Thymus (tissue), 14 donors: ENCODE data around the gene REXO5. TPM values are rescaled to one million over a fixed set of nuclear protein-coding genes. Genes with fewer than 3 reads are reported as not detected.
"Not testable (repeated sequence)": the region's sequence is repeated elsewhere in the genome, so short reads cannot be mapped to it uniquely, and the experiment has no call there.

Experiments
- DNase-seq, 9 donors: peaks; one replicate each; pipeline ENCODE4 v3.0.0-alpha.2; 2013; ENCODE audit warnings: low spot score in 9 of 9, low read depth in 6 of 9, missing footprints in 1 of 9
- H3K27ac ChIP-seq, 2 donors: one replicate each; pipeline ENCODE4 v1.5.1; 2013; ENCODE audit warnings: control low read depth in 1 of 2, low read depth in 1 of 2, low read length in 1 of 2, mild to moderate bottlenecking in 1 of 2, moderate library complexity in 1 of 2
- H3K27me3 ChIP-seq, 2 donors: one replicate each; pipeline ENCODE4 v1.5.1; 2013; ENCODE audit warnings: low read length in 1 of 2; ENCODE audit not compliant: control insufficient read depth in 2 of 2, insufficient read depth in 1 of 2
- H3K36me3 ChIP-seq, 2 donors: one replicate each; pipeline ENCODE4 v1.5.1; 2013; ENCODE audit warnings: low read length in 1 of 2, mild to moderate bottlenecking in 1 of 2, moderate library complexity in 1 of 2; ENCODE audit not compliant: control insufficient read depth in 2 of 2, insufficient read depth in 2 of 2
- H3K4me1 ChIP-seq, 2 donors: one replicate each; pipeline ENCODE4 v1.5.1; 2013; ENCODE audit warnings: low read length in 2 of 2; ENCODE audit not compliant: control insufficient read depth in 2 of 2, insufficient read depth in 2 of 2
- H3K4me3 ChIP-seq, 2 donors: one replicate each; pipeline ENCODE4 v1.5.1; 2013; ENCODE audit warnings: low read length in 2 of 2, control low read depth in 1 of 2, mild to moderate bottlenecking in 1 of 2
- H3K9me3 ChIP-seq, 2 donors: one replicate each; pipeline ENCODE4 v1.5.1; 2013; ENCODE audit warnings: low read length in 1 of 2, mild to moderate bottlenecking in 1 of 2; ENCODE audit not compliant: control insufficient read depth in 2 of 2, insufficient read depth in 1 of 2
- WGBS: extraction: QIAGEN DNeasy Blood & Tissue Kit; methylation state at CpG from one replicate; pipeline ENCODE4 v1.1.7; 2013; 5-methylcytosine and 5-hydroxymethylcytosine counted together
- long read RNA-seq, 10 donors: transcript quantifications; one replicate each; lab custom pipeline, GENCODE V29; 2026
- polyA plus RNA-seq: library from polyadenylated mRNA; stranded (reverse); fragments of 200-250 nt; gene quantifications from one replicate; pipeline ENCODE4 v1.2.3, GENCODE V29; 2013
- total RNA-seq: library from RNA; stranded (reverse); fragments of 120-200 nt; gene quantifications from one replicate; pipeline ENCODE4 v1.2.4, GENCODE V29; 2013
- donor health status: healthy.

Gene REXO5
- total RNA-seq (11.1 TPM), polyA plus RNA-seq (3.7 TPM)
- long read RNA-seq, donor 1 = 0 reads
- long read RNA-seq, donor 2 = 0 reads
- long read RNA-seq, donor 3, partial matches to known transcripts = 0 of 3 reads
- long read RNA-seq, donor 3, other reads (novel, unspliced or antisense) = 0 of 3 reads
- long read RNA-seq, donor 4 = 0 reads
- long read RNA-seq, donor 5 = 0 reads
- long read RNA-seq, donor 6 = 0 reads
- long read RNA-seq, donor 7, partial matches to known transcripts = 0 of 2 reads
- long read RNA-seq, donor 7, other reads (novel, unspliced or antisense) = 0 of 2 reads
- long read RNA-seq, donor 8 = 0 reads
- long read RNA-seq, donor 9 = 0 reads
- long read RNA-seq, donor 10, partial matches to known transcripts = 0 of 2 reads
- long read RNA-seq, donor 10, other reads (novel, unspliced or antisense) = 0 of 2 reads

- Histone ChIP-seq H3K4me3 (peak within 1 kb of the TSS; percentile 62 to 77), H3K36me3 (peaks cover 0 to 5% of the 10 kb centered on the region in 2 donors), H3K27me3 (no peaks in the 10 kb centered on the region), H3K27ac (peak within 1 kb of the TSS; percentile 82 to 96), H3K4me1 (peaks cover 12 to 13% of the 10 kb centered on the region in 2 donors), H3K9me3 (no peaks in the 10 kb centered on the region)
- WGBS = under 1% methylated on average over 74 of the region's 74 CpGs
- DNase-seq = peak; percentile 61 to 90 (median 73)
These were observed at the start of gene REXO5, which contains the start of gene ERI2 for GRCh38 chr16:20806168-20807050. REXO5 (plus strand) TSS chr16:20806527; CDS start chr16:20806954, 427 bp downstream. ERI2 (minus strand) TSS chr16:20806472; CDS start chr16:20806430, 42 bp downstream.

DNA sequence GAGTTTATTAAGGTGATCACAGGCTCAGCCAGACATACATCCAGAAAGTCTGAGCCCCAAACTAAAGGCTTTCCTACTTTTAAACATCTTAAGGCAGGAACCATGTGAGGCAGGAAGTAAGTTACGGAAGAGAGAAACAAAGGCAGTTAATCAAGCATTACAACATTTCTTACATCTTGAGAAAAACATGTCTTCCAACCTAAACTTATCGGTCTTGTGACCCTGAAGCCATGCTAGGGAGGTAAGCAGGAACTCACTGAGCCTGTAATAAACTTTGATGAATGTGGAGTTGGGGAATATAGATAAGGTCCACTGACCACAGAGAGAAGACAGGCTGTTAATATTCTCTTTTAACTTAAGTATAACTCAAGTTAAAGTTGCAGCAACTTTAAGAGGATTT lies 46.0 kb upstream of the REXO5 start:
- H3K27ac ChIP-seq = no peak overlapping the region
- H3K4me1 ChIP-seq = peaks cover 0 to 5% of the 10 kb centered on the region in 2 donors
- H3K36me3 ChIP-seq = no peaks in the 10 kb centered on the region
- no peak for DNase-seq
- no peaks in the 10 kb centered on the region for H3K9me3 ChIP-seq
- H3K27me3 ChIP-seq = no peaks in the 10 kb centered on the region
- 89% methylated on average over 2 of the region's 2 CpGs for WGBS
- no peak overlapping the region for H3K4me3 ChIP-seq

DNA sequence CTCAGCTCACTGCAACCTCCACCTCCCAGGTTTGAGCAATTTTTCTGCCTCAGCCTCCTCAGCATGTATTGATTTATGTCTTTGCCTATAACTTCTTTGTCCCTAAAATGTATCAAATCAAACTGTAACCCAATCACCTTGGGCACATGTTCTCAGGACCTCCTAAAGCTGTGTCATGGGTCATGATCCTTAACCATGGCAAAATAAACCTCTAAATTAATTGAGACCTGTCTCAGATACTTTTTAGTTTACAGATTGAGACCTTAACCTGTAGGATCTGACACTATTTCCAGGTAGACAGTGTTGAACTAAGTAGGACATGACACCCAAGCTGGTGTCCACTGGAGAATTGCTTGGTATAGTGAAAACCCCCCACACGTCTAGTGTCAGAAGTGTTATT lies 45.2 kb upstream of the REXO5 start:
- H3K27ac ChIP-seq = no peak overlapping the region

GRCh38 chr16:20762404-20763123 lies 43.8 kb upstream of the REXO5 start:
- H3K27me3 ChIP-seq = no peaks in the 10 kb centered on the region
- H3K36me3 ChIP-seq = no peaks in the 10 kb centered on the region
- DNase-seq = no peak
- H3K9me3 ChIP-seq = no peaks in the 10 kb centered on the region
- H3K4me1 ChIP-seq = peaks cover 0 to 5% of the 10 kb centered on the region in 2 donors
- 97% methylated on average over 3 of the region's 3 CpGs for WGBS
- no peak overlapping the region for H3K4me3 ChIP-seq
- no peak overlapping the region for H3K27ac ChIP-seq

More for the DNA sequence above, 45.2 kb upstream of the REXO5 start:
- Histone ChIP-seq H3K27me3 (no peaks in the 10 kb centered on the region), H3K36me3 (no peaks in the 10 kb centered on the region), H3K4me3 (no peak overlapping the region), H3K4me1 (peaks cover 0 to 5% of the 10 kb centered on the region in 2 donors), H3K9me3 (no peaks in the 10 kb centered on the region)
- DNase-seq = no peak
- 95% methylated on average over 1 of the region's 1 CpG for WGBS

DNA sequence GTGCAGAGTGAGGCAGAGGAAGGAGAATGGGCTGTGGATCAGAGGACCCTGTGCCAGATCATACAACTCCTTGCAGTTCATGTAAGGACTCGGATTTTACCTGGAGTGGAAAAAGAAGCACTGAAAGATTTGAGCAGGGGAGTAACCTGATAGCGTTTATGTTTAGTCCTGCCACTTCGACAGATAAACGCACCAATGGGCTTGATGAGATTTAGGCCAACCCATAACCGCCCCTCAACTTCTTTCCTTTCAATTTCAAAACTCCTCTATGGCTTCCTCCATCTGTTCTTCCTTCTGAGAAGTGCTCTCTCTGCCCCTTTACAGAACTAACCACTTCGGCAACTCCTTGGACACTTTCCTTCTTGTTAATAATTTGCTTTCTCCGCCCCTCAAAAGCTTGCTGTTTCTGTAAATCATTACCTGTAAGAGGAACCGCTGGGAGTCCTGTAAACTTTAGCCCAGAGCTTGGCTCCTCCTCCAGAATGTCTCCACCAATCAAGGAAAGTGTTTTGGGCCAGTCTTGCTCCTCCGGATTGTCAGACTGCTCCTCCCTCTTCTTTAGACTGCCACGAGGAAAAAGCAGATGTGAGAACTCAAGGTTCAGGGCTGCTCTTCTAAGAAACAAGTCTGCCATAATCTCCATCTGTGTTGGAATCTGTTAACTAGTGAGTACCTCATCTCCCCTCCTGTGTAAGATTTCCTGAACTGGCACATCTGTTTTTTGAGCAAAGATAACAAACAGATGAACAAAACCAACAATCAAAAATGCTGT lies 42.7 kb upstream of the REXO5 start, which contains the start of gene ACSM3:
Gene ACSM3 (plus strand): TSS at position 554 of the 772 bp plus-strand sequence. CDS start 6,021 bp downstream, outside the sequence.
- H3K4me1 ChIP-seq = peaks cover 0 to 5% of the 10 kb centered on the region in 2 donors
- no peaks in the 10 kb centered on the region for H3K36me3 ChIP-seq
- peak within 1 kb of the TSS; percentile 51 to 87 for H3K27ac ChIP-seq
- 7% methylated on average over 10 of the region's 10 CpGs for WGBS
- H3K9me3 ChIP-seq = no peaks in the 10 kb centered on the region
- peak within 1 kb of the TSS in 1 of 2 donors; percentile 61 for H3K4me3 ChIP-seq
- H3K27me3 ChIP-seq = no peaks in the 10 kb centered on the region
- DNase-seq = peak in 8 of 9 donors; percentile 36 to 80 (median 54)

DNA sequence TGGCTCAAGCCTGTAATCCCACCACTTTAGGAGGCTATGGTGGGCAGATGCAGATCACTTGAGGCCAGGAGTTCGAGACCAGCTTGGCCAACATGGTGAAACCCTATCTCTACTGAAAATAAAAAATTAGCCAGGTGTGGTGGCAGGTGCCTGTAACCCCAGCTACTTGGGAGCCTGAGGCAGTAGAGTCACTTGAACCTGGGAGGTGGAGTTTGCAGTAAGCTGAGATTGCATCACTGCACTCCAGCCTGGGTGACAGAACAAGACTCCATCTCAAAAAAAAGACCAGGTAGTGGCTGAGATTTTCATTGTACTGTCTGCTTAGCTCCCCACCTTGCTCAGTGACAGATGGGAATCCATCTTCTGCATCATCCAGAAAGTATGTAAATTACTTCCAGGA lies 41.9 kb upstream of the REXO5 start:
- DNase-seq, H3K9me3 ChIP-seq, H3K4me3 ChIP-seq, H3K27ac ChIP-seq, H3K36me3 ChIP-seq, H3K27me3 ChIP-seq, H3K4me1 ChIP-seq: not testable (repeated sequence)
- WGBS = 94% methylated on average over 1 of the region's 1 CpG

DNA sequence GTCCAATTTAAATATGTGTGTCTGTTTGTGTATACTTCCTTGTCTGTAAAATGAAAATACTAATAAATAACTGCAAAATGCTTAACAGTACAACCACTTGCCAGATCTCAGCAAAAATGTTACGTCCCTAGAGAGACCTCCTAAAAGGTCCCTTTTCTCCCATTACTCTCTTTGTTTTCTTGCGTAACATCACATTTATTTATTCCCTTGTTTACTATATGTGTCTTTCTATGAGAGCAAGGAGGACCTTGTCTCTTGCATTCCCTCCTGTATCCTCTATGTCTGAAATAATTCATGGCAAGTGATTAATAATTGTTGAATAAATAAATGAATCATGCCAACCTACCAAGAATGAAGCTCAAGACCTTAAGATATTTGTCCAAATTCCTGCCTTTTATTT lies 40.6 kb upstream of the REXO5 start:
- peaks cover 0 to 5% of the 10 kb centered on the region in 2 donors for H3K4me1 ChIP-seq
- no peaks in the 10 kb centered on the region for H3K9me3 ChIP-seq
- H3K4me3 ChIP-seq = no peak overlapping the region
- H3K27ac ChIP-seq = no peak overlapping the region
- WGBS = 97% methylated on average over 2 of the region's 2 CpGs
- no peak for DNase-seq
- no peaks in the 10 kb centered on the region for H3K27me3 ChIP-seq
- no peaks in the 10 kb centered on the region for H3K36me3 ChIP-seq

DNA sequence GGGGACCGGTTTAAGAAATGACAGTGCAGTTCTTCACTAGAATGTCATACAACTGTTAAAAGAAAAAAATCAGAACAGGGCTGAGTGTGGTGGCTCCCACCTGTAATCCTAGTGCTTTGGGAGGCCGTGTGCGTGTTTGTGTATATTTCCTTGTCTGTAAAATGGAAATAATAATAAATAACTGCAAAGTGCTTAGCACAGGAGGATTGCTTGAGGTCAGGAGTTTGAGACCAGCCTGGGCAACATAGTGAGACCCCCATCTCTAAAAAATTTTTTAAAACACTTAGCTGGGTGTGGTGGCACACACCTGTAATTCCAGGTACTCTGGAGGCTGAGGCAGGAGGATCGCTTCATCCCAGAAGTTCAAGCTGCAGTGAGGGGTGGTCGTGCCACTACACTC lies 40.0 kb upstream of the REXO5 start:
- Histone ChIP-seq H3K4me1 (peaks cover 0 to 5% of the 10 kb centered on the region in 2 donors), H3K36me3 (no peaks in the 10 kb centered on the region), H3K27ac (no peak overlapping the region), H3K4me3 (no peak overlapping the region), H3K27me3 (no peaks in the 10 kb centered on the region), H3K9me3 (no peaks in the 10 kb centered on the region)
- DNase-seq = no peak
- 98% methylated on average over 5 of the region's 5 CpGs for WGBS
